ENCODE data around the gene PARVG. TPM values are rescaled to one million over a fixed set of nuclear protein-coding genes. Genes with fewer than 3 reads are reported as not detected.

Gene PARVG
- total and polyA plus RNA-seq, 10 of the 15 experiments (the other 5 are each of a cell fraction or from before 2014, with no cell fraction given): 6.3 to 123 (median 71.9) TPM

GRCh38 chr22:44254811-44255210 lies 74.1 kb downstream of the PARVG start:
- Histone ChIP-seq H3K9me3 (replicated peaks; ENCODE audit: control insufficient read depth, insufficient read depth, low read length) (peaks cover 2% of the 10 kb centered on the region; the same call in 2 of the 3 replicates), H3K79me2 (ENCODE audit: control insufficient read depth, insufficient read depth, low read length) (no peaks in the 10 kb centered on the region), H3K4me2 (ENCODE audit: control insufficient read depth, insufficient read depth) (no peak overlapping the region), H3K9ac (ENCODE audit: control insufficient read depth, insufficient read depth, low read length) (no peak overlapping the region), H4K20me1 (ENCODE audit: control insufficient read depth, insufficient read depth) (no peaks in the 10 kb centered on the region), H3K4me3 (no peak overlapping the region), H2AFZ (ENCODE audit: control insufficient read depth, low read depth, low read length) (no peak overlapping the region), H3K4me1 (ENCODE audit: control insufficient read depth, insufficient read depth, low read length) (no peaks in the 10 kb centered on the region), H3K27ac (ENCODE audit: control insufficient read depth, insufficient read depth) (no peak overlapping the region), H3K36me3 (ENCODE audit: control insufficient read depth in 2 of 2, insufficient read depth in 2 of 2, low read length in 1 of 2) (no peaks in the 10 kb centered on the region), H3K27me3 (replicated peaks in 1 of 2; ENCODE audit: control insufficient read depth in 2 of 2, insufficient read depth in 2 of 2, low read length in 1 of 2) (no peaks in the 10 kb centered on the region)
- DNase-seq (ENCODE audit: low read depth, low spot score) (no peak), ATAC-seq (no peak), FAIRE-seq (no peak)
- in situ Hi-C loops (cut with MboI) (no loop called here), intact Hi-C loops (cut with micrococcal nuclease; ENCODE audit: unreplicated experiment) (no loop called here)
- POLR2A ChIA-PET: no interaction called here
- 14% methylated on average over 2 of the region's 2 CpGs for WGBS (ENCODE audit: insufficient coverage, insufficient replicate concordance, low lambda C conversion rate, missing lambda C conversion rate)
- SMC1A ChIA-PET (ENCODE audit: uncharacterized antibody, unreplicated experiment): no interaction called here
- RAD21 ChIA-PET (ENCODE audit: unreplicated experiment): no interaction called here
- CTCF ChIA-PET: no interaction called here
- no peak for TF ChIP-seq ZBTB33 (IDR thresholded peaks at IDR 0.05)
- TF ChIP-seq BHLHE40 (IDR thresholded peaks at IDR 0.05; ENCODE audit: borderline replicate concordance in 1 of 2, low read depth in 2 of 2, low read length in 1 of 2): no peak
- TF ChIP-seq SIN3A (IDR thresholded peaks at IDR 0.05; ENCODE audit: low read depth, low read length): no peak
- no peak for TF ChIP-seq NKRF (conservative IDR thresholded peaks at IDR 0.05)
- TF ChIP-seq CHD4 (IDR thresholded peaks at IDR 0.05): no peak
- no peak for TF ChIP-seq SUZ12 (IDR thresholded peaks at IDR 0.05; ENCODE audit: unreplicated experiment)
- no peak for TF ChIP-seq CBX5 (IDR thresholded peaks at IDR 0.05; ENCODE audit: low read depth)
- no peak for TF ChIP-seq CHD1 (IDR thresholded peaks at IDR 0.05; ENCODE audit: low read depth, low read length)
- no peak for TF ChIP-seq POLR2A (IDR thresholded peaks at IDR 0.05; ENCODE audit: low read depth, low read length)
- no peak for TF ChIP-seq CREM (IDR thresholded peaks at IDR 0.05; ENCODE audit: low read depth)
- TF ChIP-seq NR2C2 (IDR thresholded peaks at IDR 0.05; ENCODE audit: borderline replicate concordance, control insufficient read depth, insufficient read length, low read depth): no peak
- TF ChIP-seq RELA (IDR thresholded peaks at IDR 0.05; ENCODE audit: borderline replicate concordance, partially characterized antibody): no peak
- no peak for TF ChIP-seq ZBTB40 (IDR thresholded peaks at IDR 0.05; ENCODE audit: borderline replicate concordance)
- BruUV-seq (replicated peaks): no TSS peak

Measured in GM12878 (cell line).